GM12878 (cell line): ENCODE data around the gene CNPY2.

Experiments
- CHD2 ChIP-seq: IDR thresholded peaks from 2 replicates; pipeline ENCODE4 v1.6.1; 2011; ENCODE audit warnings: low read depth, low read length, improper control_type of control experiment, borderline replicate concordance
- EP300 ChIP-seq, 2 experiments: fragments of 150-350 bp in 1 of 2; IDR thresholded peaks; 2 replicates each; pipeline ENCODE4 v1.6.1; 2011 to 2012; ENCODE audit warnings: low read depth in 2 of 2, low read length in 2 of 2, borderline replicate concordance in 1 of 2, improper control_type of control experiment in 1 of 2, inconsistent platforms in 1 of 2; ENCODE audit not compliant: control insufficient read depth in 1 of 2
- EZH2 ChIP-seq: IDR thresholded peaks from 2 replicates; pipeline ENCODE4 v1.6.1; 2012; ENCODE audit warnings: low read depth, mild to moderate bottlenecking, control low read depth, inconsistent platforms, low read length, borderline replicate concordance; ENCODE audit not compliant: control insufficient read depth
- NFXL1 ChIP-seq: fragments of 450-650 bp; IDR thresholded peaks from 2 replicates; pipeline ENCODE4 v1.6.1; 2017; ENCODE audit warnings: antibody characterized with exemption, mild to moderate bottlenecking, borderline replicate concordance
- SRF ChIP-seq, 2 experiments: IDR thresholded peaks; 2 replicates each; pipeline ENCODE4 v1.6.1; 2011; ENCODE audit warnings: low read depth in 2 of 2, low read length in 2 of 2, mild to moderate bottlenecking in 1 of 2, moderate library complexity in 1 of 2
- TARDBP ChIP-seq: IDR thresholded peaks from 2 replicates; pipeline ENCODE4 v1.6.1; 2016; ENCODE audit warnings: borderline replicate concordance

DNA sequence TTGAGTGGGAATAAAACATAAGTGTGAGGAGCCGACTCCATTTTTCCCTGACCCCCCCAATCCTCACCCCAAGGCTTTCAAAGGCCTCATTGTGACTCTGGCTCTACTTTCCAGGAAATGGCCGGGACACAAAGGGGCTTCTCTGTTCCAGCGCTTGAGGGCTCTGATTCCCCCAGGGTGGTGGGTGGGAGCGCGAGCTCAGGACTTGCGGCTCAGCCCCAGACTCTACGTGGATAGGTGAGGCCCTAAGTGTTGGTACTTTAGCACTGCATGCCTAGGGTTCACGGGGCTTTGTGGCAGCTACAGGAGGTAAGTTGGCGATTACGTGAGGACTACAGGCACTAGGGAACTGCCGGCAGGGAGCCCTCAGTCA, 553 bp downstream of the CNPY2 start:
- no peak for TF ChIP-seq NFXL1
- TF ChIP-seq SRF (IDR thresholded peaks at IDR 0.05; ENCODE audit: low read depth in 2 of 2, low read length in 2 of 2), result no peak
- no peak for TF ChIP-seq EP300 (IDR thresholded peaks at IDR 0.05; ENCODE audit: borderline replicate concordance in 1 of 2, control insufficient read depth in 1 of 2, low read depth in 2 of 2, low read length in 2 of 2)
- no peak for TF ChIP-seq CHD2
- no peak for TF ChIP-seq TARDBP
- TF ChIP-seq EZH2, result no peak
